Mesenchymal stem cell (in vitro differentiated cells and primary cell): ENCODE measurements around the gene WDR73.

Source experiments
- DNase-seq: peaks from one replicate; pipeline ENCODE4 v3.0.0-alpha.2; 2013
- H2AFZ ChIP-seq: one replicate; pipeline ENCODE4 v1.6.1; 2013; ENCODE audit warnings: low read depth, mild to moderate bottlenecking, control low read depth, inconsistent platforms, low read length, moderate library complexity
- H2AK5ac ChIP-seq: 2 replicates; pipeline ENCODE4 v1.6.1; 2013; ENCODE audit warnings: low read length, moderate library complexity, mild to moderate bottlenecking, inconsistent platforms; ENCODE audit not compliant: severe bottlenecking
- H2BK120ac ChIP-seq: one replicate; pipeline ENCODE4 v1.6.1; 2013; ENCODE audit warnings: low read depth, mild to moderate bottlenecking, inconsistent platforms, low read length, moderate library complexity
- H2BK12ac ChIP-seq, 2 experiments: one replicate each; pipeline ENCODE4 v1.6.1; 2013; ENCODE audit warnings: inconsistent platforms in 2 of 2, low read length in 2 of 2, mild to moderate bottlenecking in 2 of 2, moderate library complexity in 2 of 2, control low read depth in 1 of 2
- H2BK15ac ChIP-seq: one replicate; pipeline ENCODE4 v1.6.1; 2013; ENCODE audit warnings: mild to moderate bottlenecking, low read depth, inconsistent platforms; ENCODE audit not compliant: poor library complexity, severe bottlenecking
- H2BK5ac ChIP-seq: 2 replicates; pipeline ENCODE4 v1.6.1; 2013; ENCODE audit warnings: low read depth, mild to moderate bottlenecking, low read length, control low read depth, inconsistent platforms; ENCODE audit not compliant: poor library complexity, severe bottlenecking
- H3K14ac ChIP-seq, 2 experiments: one replicate each; pipeline ENCODE4 v1.6.1; 2013; ENCODE audit warnings: inconsistent platforms in 2 of 2, low read length in 2 of 2, control low read depth in 1 of 2, mild to moderate bottlenecking in 1 of 2, moderate library complexity in 1 of 2
- H3K18ac ChIP-seq, 2 experiments: one replicate each; pipeline ENCODE4 v1.6.1; 2013; ENCODE audit warnings: inconsistent platforms in 2 of 2, low read length in 2 of 2, control low read depth in 1 of 2, low read depth in 1 of 2, mild to moderate bottlenecking in 1 of 2
- H3K23ac ChIP-seq, 2 experiments: one replicate each; pipeline ENCODE4 v1.6.1; 2013; ENCODE audit warnings: inconsistent platforms in 2 of 2, low read length in 2 of 2, mild to moderate bottlenecking in 2 of 2, moderate library complexity in 2 of 2, control low read depth in 1 of 2
- H3K27ac ChIP-seq: 2 replicates; pipeline ENCODE4 v1.5.1; 2013; ENCODE audit warnings: mild to moderate bottlenecking, moderate library complexity, low read length, control low read depth, inconsistent platforms; ENCODE audit not compliant: poor library complexity, severe bottlenecking
- H3K27me3 ChIP-seq, 2 experiments: 2 replicates each; pipeline versions ENCODE4 v1.6.1 to v1.7.0; 2013; ENCODE audit warnings: low read length in 2 of 2, mild to moderate bottlenecking in 2 of 2, moderate library complexity in 2 of 2, control low read depth in 1 of 2, inconsistent platforms in 1 of 2; ENCODE audit not compliant: control insufficient read depth in 1 of 2, insufficient read depth in 1 of 2
- H3K36me3 ChIP-seq, 2 experiments: 2 replicates each; pipeline versions ENCODE4 v1.6.1 to v1.7.0; 2013; ENCODE audit warnings: low read length in 2 of 2, control low read depth in 1 of 2, inconsistent platforms in 1 of 2, low read depth in 1 of 2, mild to moderate bottlenecking in 1 of 2; ENCODE audit not compliant: insufficient read depth in 2 of 2, control insufficient read depth in 1 of 2
- H3K4ac ChIP-seq, 2 experiments: one replicate each; pipeline ENCODE4 v1.6.1; 2013; ENCODE audit warnings: inconsistent platforms in 2 of 2, low read length in 2 of 2, mild to moderate bottlenecking in 2 of 2, moderate library complexity in 2 of 2, control low read depth in 1 of 2, low read depth in 1 of 2
- H3K4me1 ChIP-seq: 2 replicates; pipeline ENCODE4 v1.6.1; 2013; ENCODE audit warnings: low read depth, low read length, control low read depth; ENCODE audit not compliant: control insufficient read depth, insufficient read depth
- H3K4me2 ChIP-seq: 2 replicates; pipeline ENCODE4 v1.6.1; 2013; ENCODE audit warnings: low read length, mild to moderate bottlenecking, inconsistent platforms; ENCODE audit not compliant: poor library complexity, severe bottlenecking
- H3K4me3 ChIP-seq, 2 experiments: 2 replicates each; pipeline versions ENCODE4 v1.5.1 to v1.7.0; 2013; ENCODE audit warnings: low read length in 2 of 2, mild to moderate bottlenecking in 2 of 2, control low read depth in 1 of 2, low read depth in 1 of 2; ENCODE audit not compliant: insufficient read depth in 1 of 2
- H3K79me1 ChIP-seq: replicated peaks from 2 replicates; pipeline ENCODE4 v1.6.1; 2013; ENCODE audit warnings: mild to moderate bottlenecking, control low read depth, low read length, inconsistent platforms; ENCODE audit not compliant: poor library complexity, severe bottlenecking
- H3K9ac ChIP-seq: 2 replicates; pipeline ENCODE4 v1.7.0; 2013; ENCODE audit warnings: mild to moderate bottlenecking, low read length, moderate library complexity
- H3K9me3 ChIP-seq: 2 replicates; pipeline ENCODE4 v1.7.0; 2013; ENCODE audit warnings: mild to moderate bottlenecking, low read length; ENCODE audit not compliant: control insufficient read depth
- H4K8ac ChIP-seq: one replicate; pipeline ENCODE4 v1.6.1; 2013; ENCODE audit warnings: inconsistent platforms, mild to moderate bottlenecking, low read length, moderate library complexity
- H4K91ac ChIP-seq: one replicate; pipeline ENCODE4 v1.6.1; 2013; ENCODE audit warnings: mild to moderate bottlenecking, low read length, inconsistent platforms
- WGBS: methylation state at CpG from one replicate; pipeline ENCODE4 v1.1.7; 2013; ENCODE audit warnings: mixed read lengths; 5-methylcytosine and 5-hydroxymethylcytosine counted together

The WDR73 gene

GRCh38 chr15:84600687-84601554, 53.2 kb downstream of the WDR73 start, which contains the start of gene ZSCAN2:
TSS of gene ZSCAN2 (plus strand) at chr15:84601009. CDS start at chr15:84603928, 2,919 bp downstream.
- peak within 1 kb of the TSS in 1 of 2 experiments; percentile 94 for H3K14ac ChIP-seq
- H3K27ac ChIP-seq: no peak within 1 kb of the TSS
- no peaks in the 10 kb centered on the region for H3K9me3 ChIP-seq
- H3K36me3 ChIP-seq: peaks cover 16 to 21% of the 10 kb centered on the region in 2 experiments
- peak within 1 kb of the TSS in 1 of 2 experiments; percentile 99 for H3K23ac ChIP-seq
- under 1% methylated on average over 54 of the region's 68 CpGs for WGBS
- H3K4ac ChIP-seq: peak within 1 kb of the TSS; percentile 9 to 49
- H2AK5ac ChIP-seq: no peak within 1 kb of the TSS
- H2BK12ac ChIP-seq: peak within 1 kb of the TSS in 1 of 2 experiments; percentile 52
- peak within 1 kb of the TSS; percentile 44 for H2BK15ac ChIP-seq
- H3K9ac ChIP-seq: peak within 1 kb of the TSS; percentile 88
- H4K91ac ChIP-seq: peak within 1 kb of the TSS; percentile 90
- peak within 1 kb of the TSS; percentile 92 for H3K4me2 ChIP-seq
- no peak within 1 kb of the TSS for H2BK120ac ChIP-seq
- peak; percentile 96 for DNase-seq
- H3K4me3 ChIP-seq: peak within 1 kb of the TSS; percentile 87
- no peak within 1 kb of the TSS for H2BK5ac ChIP-seq
- H3K27me3 ChIP-seq: no peaks in the 10 kb centered on the region
- H3K18ac ChIP-seq: peak within 1 kb of the TSS; percentile 86 to 97
- peaks cover 23% of the 10 kb centered on the region for H3K79me1 ChIP-seq
- peak within 1 kb of the TSS; percentile 21 for H4K8ac ChIP-seq
- peaks cover 12% of the 10 kb centered on the region for H3K4me1 ChIP-seq
- H2AFZ ChIP-seq: peak within 1 kb of the TSS; percentile 83

- H2BK15ac ChIP-seq: no peak overlapping the region
- peaks cover 12 to 15% of the 10 kb centered on the region in 2 experiments for H3K36me3 ChIP-seq
- H2BK5ac ChIP-seq: no peak overlapping the region
- H3K4me3 ChIP-seq: peak overlapping the region; percentile 57 to 87
- no peaks in the 10 kb centered on the region for H3K9me3 ChIP-seq
- H2AK5ac ChIP-seq: no peak overlapping the region
- H2BK12ac ChIP-seq: no peak overlapping the region
- no peak overlapping the region for H4K8ac ChIP-seq
- H3K4me2 ChIP-seq: peak overlapping the region; percentile 92
- H3K18ac ChIP-seq: peak overlapping the region in 1 of 2 experiments; percentile 37
- no peak overlapping the region for H3K14ac ChIP-seq
- 2% methylated on average over 20 of the region's 20 CpGs for WGBS
- H2AFZ ChIP-seq: peak overlapping the region; percentile 83
- no peak overlapping the region for H3K4ac ChIP-seq
- peak overlapping the region; percentile 88 for H3K9ac ChIP-seq
- no peak overlapping the region for H3K27ac ChIP-seq
- H3K4me1 ChIP-seq: peaks cover 9% of the 10 kb centered on the region
- H3K27me3 ChIP-seq: no peaks in the 10 kb centered on the region
- peaks cover 21% of the 10 kb centered on the region for H3K79me1 ChIP-seq
- DNase-seq: peak; percentile 90
- no peak overlapping the region for H4K91ac ChIP-seq
- no peak overlapping the region for H2BK120ac ChIP-seq
- H3K23ac ChIP-seq: no peak overlapping the region
These were observed 53.8 kb downstream of the WDR73 start for GRCh38 chr15:84600331-84600686.

GRCh38 chr15:84599906-84600305, 54.2 kb downstream of the WDR73 start:
- no peak overlapping the region for H2BK12ac ChIP-seq
- no peak overlapping the region for H2BK120ac ChIP-seq
- H3K4me1 ChIP-seq: peaks cover 8% of the 10 kb centered on the region
- DNase-seq: no peak
- H3K9ac ChIP-seq: peak overlapping the region; percentile 28
- H3K27ac ChIP-seq: no peak overlapping the region
- 76% methylated on average over 8 of the region's 10 CpGs for WGBS
- H3K4me2 ChIP-seq: no peak overlapping the region
- H3K14ac ChIP-seq: no peak overlapping the region
- no peak overlapping the region for H2AFZ ChIP-seq
- no peak overlapping the region for H3K23ac ChIP-seq
- peak overlapping the region in 1 of 2 experiments; percentile 87 for H3K4me3 ChIP-seq
- H3K27me3 ChIP-seq: no peaks in the 10 kb centered on the region
- H3K18ac ChIP-seq: no peak overlapping the region
- peaks cover 9 to 11% of the 10 kb centered on the region in 2 experiments for H3K36me3 ChIP-seq
- H4K91ac ChIP-seq: no peak overlapping the region
- H3K79me1 ChIP-seq: peaks cover 18% of the 10 kb centered on the region
- no peaks in the 10 kb centered on the region for H3K9me3 ChIP-seq
- H2BK15ac ChIP-seq: no peak overlapping the region
- H2AK5ac ChIP-seq: no peak overlapping the region
- H2BK5ac ChIP-seq: no peak overlapping the region
- H3K4ac ChIP-seq: no peak overlapping the region
- H4K8ac ChIP-seq: no peak overlapping the region

- H3K9me3 ChIP-seq: no peaks in the 10 kb centered on the region
- 80% methylated on average over 1 of the region's 1 CpG for whole genome bisulfite sequencing
- H2BK120ac ChIP-seq: no peak overlapping the region
- no peak overlapping the region for H2BK15ac ChIP-seq
- no peak overlapping the region for H3K4me3 ChIP-seq
- H3K4me2 ChIP-seq: no peak overlapping the region
- no peak overlapping the region for H2AFZ ChIP-seq
- H3K4ac ChIP-seq: no peak overlapping the region
- peak; percentile 72 for DNase-seq
- no peak overlapping the region for H2AK5ac ChIP-seq
- no peak overlapping the region for H4K8ac ChIP-seq
- peaks cover 5% of the 10 kb centered on the region for H3K4me1 ChIP-seq
- no peak overlapping the region for H2BK5ac ChIP-seq
- no peak overlapping the region for H3K9ac ChIP-seq
- no peak overlapping the region for H3K14ac ChIP-seq
- H3K36me3 ChIP-seq: peaks cover 4% of the 10 kb centered on the region in 2 experiments
- no peak overlapping the region for H3K23ac ChIP-seq
- peaks cover 0 to 2% of the 10 kb centered on the region in 2 experiments for H3K27me3 ChIP-seq
- no peak overlapping the region for H4K91ac ChIP-seq
- no peak overlapping the region for H3K27ac ChIP-seq
- no peak overlapping the region for H2BK12ac ChIP-seq
- no peak overlapping the region for H3K18ac ChIP-seq
- peaks cover 12% of the 10 kb centered on the region for H3K79me1 ChIP-seq
These were observed 55.1 kb downstream of the WDR73 start for GRCh38 chr15:84598993-84599392.
